Subcutaneous adipose tissue (tissue), 4 donors: ENCODE data around the gene KLHL8. TPM values are rescaled to one million over a fixed set of nuclear protein-coding genes. Genes with fewer than 3 reads are reported as not detected.

Source experiments
- total RNA-seq, 4 donors: library from RNA; depleted of rRNA; stranded (reverse); fragments of >200 nt; gene quantifications; one replicate each; pipeline ENCODE4 v1.1.0, GENCODE V29; 2016
- TF ChIP-seq, protein P1 (sequence below): fragments of 450-650 bp; IDR thresholded peaks from one replicate; pipeline ENCODE4 v1.5.1; 2016; ENCODE audit warnings: low read depth, mild to moderate bottlenecking, control low read depth, antibody characterized with exemption, moderate library complexity

KLHL8 gene
- total RNA-seq, 4 donors from 2014 or later = 16.2 to 20.1 (median 17.6) TPM

DNA sequence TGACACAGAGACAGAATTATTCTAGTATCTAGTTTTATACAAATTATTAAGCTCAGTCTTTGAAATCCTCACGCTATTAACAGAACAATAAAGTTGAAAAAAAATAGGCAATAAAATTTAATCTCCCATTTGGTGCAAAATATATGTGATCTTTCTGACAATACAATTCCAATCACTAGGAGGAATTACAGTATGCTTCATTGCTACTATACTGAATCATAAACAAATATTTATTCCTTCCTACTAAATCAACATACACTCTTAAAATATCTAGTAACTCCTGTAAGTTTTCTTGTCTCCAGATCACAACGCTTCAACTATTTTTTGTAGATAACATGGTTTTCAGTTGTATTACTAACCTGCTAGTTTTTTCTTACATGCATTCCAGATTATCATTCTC, 45.7 kb downstream of the KLHL8 start:
- TF ChIP-seq, protein P1, sequence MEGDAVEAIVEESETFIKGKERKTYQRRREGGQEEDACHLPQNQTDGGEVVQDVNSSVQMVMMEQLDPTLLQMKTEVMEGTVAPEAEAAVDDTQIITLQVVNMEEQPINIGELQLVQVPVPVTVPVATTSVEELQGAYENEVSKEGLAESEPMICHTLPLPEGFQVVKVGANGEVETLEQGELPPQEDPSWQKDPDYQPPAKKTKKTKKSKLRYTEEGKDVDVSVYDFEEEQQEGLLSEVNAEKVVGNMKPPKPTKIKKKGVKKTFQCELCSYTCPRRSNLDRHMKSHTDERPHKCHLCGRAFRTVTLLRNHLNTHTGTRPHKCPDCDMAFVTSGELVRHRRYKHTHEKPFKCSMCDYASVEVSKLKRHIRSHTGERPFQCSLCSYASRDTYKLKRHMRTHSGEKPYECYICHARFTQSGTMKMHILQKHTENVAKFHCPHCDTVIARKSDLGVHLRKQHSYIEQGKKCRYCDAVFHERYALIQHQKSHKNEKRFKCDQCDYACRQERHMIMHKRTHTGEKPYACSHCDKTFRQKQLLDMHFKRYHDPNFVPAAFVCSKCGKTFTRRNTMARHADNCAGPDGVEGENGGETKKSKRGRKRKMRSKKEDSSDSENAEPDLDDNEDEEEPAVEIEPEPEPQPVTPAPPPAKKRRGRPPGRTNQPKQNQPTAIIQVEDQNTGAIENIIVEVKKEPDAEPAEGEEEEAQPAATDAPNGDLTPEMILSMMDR = no peak

DNA sequence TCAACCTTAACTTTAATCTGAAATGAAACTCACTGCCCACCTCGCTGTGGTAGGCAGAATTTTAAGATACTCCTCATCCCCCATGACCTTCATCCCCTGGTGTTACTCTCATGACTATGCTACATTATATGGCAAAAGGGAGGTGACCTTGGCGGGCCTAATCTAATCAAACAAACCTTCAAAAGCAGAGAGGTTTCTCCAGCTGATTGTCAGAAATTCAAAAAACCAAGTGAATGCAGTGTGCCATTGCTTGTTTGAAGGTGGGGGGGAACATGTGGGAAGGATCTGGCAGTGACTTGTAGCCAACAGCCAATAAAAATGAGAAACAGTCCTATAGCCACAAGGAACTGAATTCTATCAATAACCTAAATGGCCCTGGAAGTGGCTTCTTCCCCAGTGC, 48.5 kb downstream of the KLHL8 start:
- TF ChIP-seq, protein P1 = no peak

DNA sequence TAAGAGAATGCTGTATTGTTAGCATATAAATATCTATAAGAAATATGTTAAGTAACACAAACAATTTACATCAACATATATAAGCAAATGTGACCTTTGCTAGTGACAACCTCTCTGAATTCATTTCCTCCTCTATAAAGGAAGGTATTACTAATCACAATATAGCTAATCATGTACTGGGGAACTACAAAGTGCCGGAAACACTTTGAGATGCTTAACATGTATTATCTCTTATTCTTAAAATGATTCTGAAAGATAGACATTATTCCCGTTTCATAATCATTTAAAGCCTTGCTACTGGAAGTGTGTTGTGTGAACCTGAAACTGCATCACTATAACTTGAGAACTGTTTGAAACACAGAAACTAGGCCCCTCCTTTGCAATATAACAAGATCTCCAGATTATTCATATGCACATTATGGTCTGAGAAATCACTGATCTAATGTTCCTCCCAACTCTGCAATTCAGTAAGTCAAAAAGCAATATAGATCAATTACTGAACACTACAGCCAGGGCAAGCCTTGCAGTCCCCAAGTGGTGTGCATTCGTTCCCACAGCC, 54.0 kb downstream of the KLHL8 start:
- TF ChIP-seq, protein P1 = no peak

DNA sequence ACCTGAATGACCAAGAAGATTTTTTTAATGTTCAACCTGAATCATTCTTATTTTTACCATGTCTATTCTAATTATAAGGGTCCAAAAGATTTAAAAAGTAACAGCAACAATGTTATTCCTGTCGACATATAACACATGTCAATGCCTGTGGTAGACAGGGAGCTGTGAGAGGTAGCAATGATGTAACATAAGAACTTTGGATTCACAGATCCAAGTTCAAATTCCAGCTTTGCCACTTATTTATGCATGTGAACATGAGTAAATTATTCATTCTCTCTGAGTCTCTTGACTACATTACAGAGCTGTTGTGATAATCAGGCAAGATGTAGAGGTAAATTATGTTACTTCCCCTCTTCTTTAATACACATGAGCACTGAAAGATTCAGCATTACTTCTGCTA, 54.5 kb downstream of the KLHL8 start:
- TF ChIP-seq, protein P1 = no peak

DNA sequence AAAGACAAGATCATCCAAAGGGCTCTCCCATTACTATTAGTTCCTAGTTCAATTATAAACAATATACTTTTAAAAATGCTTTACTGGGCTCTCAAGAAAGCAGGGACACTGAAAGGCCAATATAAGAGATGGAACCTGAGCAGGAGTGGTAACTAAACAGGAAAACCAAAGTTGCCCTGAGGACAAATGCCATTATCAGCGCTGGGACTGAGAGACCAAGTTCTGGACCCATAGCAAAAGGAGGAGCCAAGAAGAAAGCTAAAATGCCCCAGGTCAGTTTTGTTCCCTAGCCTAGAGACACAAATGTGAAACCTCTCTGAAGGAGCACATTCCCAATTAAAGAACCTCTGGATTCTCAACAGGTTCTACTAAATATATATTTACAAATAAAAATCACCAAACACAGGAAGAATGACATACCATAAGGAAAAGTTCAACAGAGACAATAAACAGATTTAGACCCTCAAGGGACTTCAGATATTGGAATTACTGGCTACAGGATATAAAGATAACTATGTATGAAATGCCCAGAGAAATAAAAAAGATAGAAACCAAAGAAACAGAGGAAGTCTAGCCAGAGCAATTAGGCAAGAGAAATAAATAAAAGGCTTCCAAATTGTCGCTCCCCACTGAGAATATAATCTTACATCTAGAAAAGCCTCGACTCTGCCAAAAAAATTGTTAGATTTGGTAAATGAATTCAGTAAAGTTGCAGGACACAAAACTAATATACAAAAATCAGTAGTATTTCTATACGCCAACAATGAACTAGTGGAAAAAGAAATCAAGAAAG, 67.1 kb downstream of the KLHL8 start:
- TF ChIP-seq, protein P1 = no peak

DNA sequence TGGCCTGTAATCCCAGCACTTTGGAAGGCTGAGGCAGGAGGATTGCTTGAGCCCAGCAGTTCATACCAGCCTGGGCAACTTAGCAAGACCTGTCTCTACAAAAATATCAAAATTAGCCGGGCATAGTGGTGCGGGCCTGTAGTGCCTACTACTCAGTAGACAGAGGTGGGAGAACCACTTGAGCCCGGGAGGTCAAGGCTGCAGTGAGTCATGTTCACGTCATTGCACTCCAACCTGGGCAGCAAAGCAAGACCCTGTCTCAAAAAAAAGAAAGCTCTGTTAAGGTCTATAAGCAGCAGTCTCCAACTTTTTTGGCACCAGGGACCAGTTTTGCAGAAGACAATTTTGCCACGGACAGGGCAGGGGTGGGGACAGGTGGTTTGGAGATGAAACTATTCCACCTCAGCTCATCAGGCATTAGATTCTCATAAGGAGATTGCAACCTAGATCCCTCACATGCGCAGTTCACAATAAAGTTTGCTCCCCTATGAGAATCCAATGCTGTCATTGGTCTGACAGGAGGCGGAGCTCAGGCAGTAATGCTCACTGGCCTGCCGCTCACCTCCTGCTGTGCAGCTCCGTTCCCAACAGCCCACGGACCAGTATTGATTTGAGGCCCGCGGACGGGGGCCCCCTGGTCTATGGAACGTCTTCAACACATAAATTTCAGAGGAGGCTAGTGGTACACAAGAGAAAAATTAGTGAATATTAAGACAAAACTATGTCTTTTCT, 67.9 kb downstream of the KLHL8 start:
- TF ChIP-seq, protein P1 = no peak

DNA sequence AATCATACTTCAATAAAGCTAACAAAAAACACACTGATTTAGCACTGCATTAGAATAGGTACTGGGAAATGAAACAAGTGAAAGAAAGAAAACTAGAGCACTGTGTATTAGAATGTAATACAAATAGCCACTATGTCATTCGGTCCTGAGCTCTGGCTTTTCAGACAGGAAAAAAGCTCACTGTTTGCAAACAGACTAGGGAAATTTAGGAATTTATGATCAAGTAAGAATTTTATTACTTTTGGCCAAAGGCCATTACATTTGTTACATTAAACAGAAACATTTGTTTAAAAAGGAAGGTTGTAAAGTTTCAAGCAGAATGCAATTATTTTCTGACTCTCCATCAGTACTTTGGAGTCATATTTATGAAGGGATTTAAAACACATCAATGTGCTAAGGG, 68.7 kb downstream of the KLHL8 start:
- TF ChIP-seq, protein P1 = no peak
